K562 (cell line): ENCODE measurements around the gene COQ9. TPM values are rescaled to one million over a fixed set of nuclear protein-coding genes. Genes with fewer than 3 reads are reported as not detected.

Experiments used
- ATAC-seq: fragments of 200-7000 bp; cut with Tn5 transposase; 3 replicates; pipeline ENCODE4 v1.9.1; 2020; ENCODE audit warnings: moderate library complexity
- BruUV-seq: library from RNA; stranded (reverse); fragments of 400-500 nt; replicated peaks from 2 replicates; lab custom pipeline; 2021; lab: Mats Ljungman, UMichigan
- CTCF ChIA-PET: fragments of 300-600 bp; formaldehyde crosslinking; extraction: SDS; loops from one replicate; lab custom pipeline; 2021; ENCODE audit warnings: low intra/inter-chr PET ratio; lab: Yijun Ruan, JAX
- POLR2A ChIA-PET: fragments of 300-600, 350-650 bp; sonication (Branson Sonifier 250); formaldehyde crosslinking; extraction: SDS; loops from one replicate; lab custom pipeline; 2021; ENCODE audit warnings: antibody characterized with exemption, inconsistent platforms; lab: Yijun Ruan, JAX
- DNase-seq, 4 experiments: peaks; one replicate each; pipeline versions ENCODE4 v3.0.0 to v3.0.0-alpha.2; 2011 to 2018; ENCODE audit warnings: low spot score in 3 of 4, mixed read lengths in 3 of 4; ENCODE audit errors: extremely low read depth in 1 of 4
- FAIRE-seq: peaks from 2 replicates; lab custom pipeline; 2011; peaks lifted over from hg19 to GRCh38; lab: Jason Lieb, UNC
- H2AFZ ChIP-seq: 2 replicates; pipeline ENCODE4 v1.6.0; 2011; ENCODE audit warnings: low read depth, low read length, control low read depth, inconsistent platforms
- H3K27ac ChIP-seq: fragments of 200-600 bp; 3 replicates; pipeline ENCODE4 v1.8.0; 2011; ENCODE audit warnings: low read depth, mild to moderate bottlenecking, control low read depth, inconsistent platforms, low read length, moderate library complexity, mixed read lengths; ENCODE audit errors: extremely low read depth
- H3K27me3 ChIP-seq, 2 experiments: fragments of 300-600 bp in 1 of 2; 2 replicates in 1 of 2; 3 replicates in 1 of 2; pipeline versions ENCODE4 v1.6.0 to v1.8.0; 2011; ENCODE audit warnings: inconsistent platforms in 2 of 2, low read length in 2 of 2, mild to moderate bottlenecking in 1 of 2, mixed read lengths in 1 of 2, moderate library complexity in 1 of 2; ENCODE audit not compliant: control insufficient read depth in 2 of 2, insufficient read depth in 2 of 2
- H3K36me3 ChIP-seq: fragments of 300-600 bp; 3 replicates; pipeline ENCODE4 v1.8.0; 2011; ENCODE audit warnings: mild to moderate bottlenecking, low read length, inconsistent platforms; ENCODE audit not compliant: control insufficient read depth, insufficient read depth
- H3K4me1 ChIP-seq, 2 experiments: fragments of 200-600 bp in 1 of 2; replicated peaks in 1 of 2; 2 replicates in 1 of 2; 3 replicates in 1 of 2; pipeline versions ENCODE4 v1.5.1 to v1.8.0; 2011; ENCODE audit warnings: inconsistent platforms in 2 of 2, low read length in 2 of 2, mild to moderate bottlenecking in 1 of 2, mixed read lengths in 1 of 2, moderate library complexity in 1 of 2; ENCODE audit not compliant: control insufficient read depth in 2 of 2, insufficient read depth in 2 of 2
- H3K4me2 ChIP-seq: 2 replicates; pipeline ENCODE4 v1.6.1; 2011; ENCODE audit warnings: low read length, control low read depth, inconsistent platforms, mixed read lengths; ENCODE audit not compliant: insufficient read depth
- H3K4me3 ChIP-seq: fragments of 200-600 bp; sonication (generic), shearing (Covaris generic); 2 replicates; pipeline ENCODE4 v1.5.1; 2016; ENCODE audit warnings: control low read depth, inconsistent platforms
- H3K79me2 ChIP-seq: fragments of 200-600 bp; 3 replicates; pipeline ENCODE4 v1.8.0; 2011; ENCODE audit warnings: low read length, inconsistent platforms; ENCODE audit not compliant: control insufficient read depth, insufficient read depth
- H3K9ac ChIP-seq, 2 experiments: 2 replicates each; pipeline versions ENCODE4 v1.6.0 to v1.6.1; 2011; ENCODE audit warnings: low read depth in 2 of 2, low read length in 2 of 2, control low read depth in 1 of 2, inconsistent platforms in 1 of 2, mild to moderate bottlenecking in 1 of 2, mixed read lengths in 1 of 2; ENCODE audit not compliant: insufficient read depth in 1 of 2
- H3K9me1 ChIP-seq: one replicate; pipeline ENCODE4 v1.6.0; 2011; ENCODE audit warnings: inconsistent platforms, mild to moderate bottlenecking, low read length, moderate library complexity; ENCODE audit not compliant: control insufficient read depth, insufficient read depth
- H3K9me3 ChIP-seq: replicated peaks from 2 replicates; pipeline ENCODE4 v1.5.1; 2011; ENCODE audit warnings: low read depth, low read length, inconsistent platforms; ENCODE audit not compliant: control insufficient read depth, insufficient read depth
- H4K20me1 ChIP-seq: replicated peaks from 2 replicates; pipeline ENCODE4 v1.6.1; 2011; ENCODE audit warnings: low read length, inconsistent platforms, mixed read lengths; ENCODE audit not compliant: control insufficient read depth, insufficient read depth
- ELF1 ChIP-seq: fragments of 200-800 bp; sonication (Bioruptor generic); IDR thresholded peaks from 2 replicates; pipeline ENCODE4 v1.6.1; 2016; ENCODE audit warnings: missing genetic modification characterization, missing compliant biosample characterization
- EP300 ChIP-seq: IDR thresholded peaks from 2 replicates; pipeline ENCODE4 v1.6.1; 2012; ENCODE audit warnings: low read length, improper control_type of control experiment
- GABPA ChIP-seq: fragments of 200-800 bp; sonication (Bioruptor generic); conservative IDR thresholded peaks from 2 replicates; pipeline ENCODE4 v1.6.1; 2016; ENCODE audit warnings: low read depth, missing genetic modification characterization, missing compliant biosample characterization
- GTF2F1 ChIP-seq: IDR thresholded peaks from 2 replicates; pipeline ENCODE4 v1.6.1; 2011; ENCODE audit warnings: low read depth, low read length, improper control_type of control experiment
- NR2C1 ChIP-seq, 2 experiments: fragments of 450-650 bp; IDR thresholded peaks; 2 replicates each; pipeline ENCODE4 v1.6.1; 2017; ENCODE audit warnings: mild to moderate bottlenecking in 2 of 2, antibody characterized with exemption in 1 of 2, inconsistent platforms in 1 of 2, missing compliant biosample characterization in 1 of 2, missing genetic modification characterization in 1 of 2
- PHB2 ChIP-seq: fragments of 450-650 bp; IDR thresholded peaks from 2 replicates; pipeline ENCODE4 v1.6.1; 2017; ENCODE audit warnings: low read depth
- PHF20 ChIP-seq: fragments of 450-650 bp; IDR thresholded peaks from 2 replicates; pipeline ENCODE4 v1.6.1; 2018; ENCODE audit not compliant: partially characterized antibody
- PHTF2 ChIP-seq: fragments of 250-450 bp; sonication (Bioruptor Pico); IDR thresholded peaks from 2 replicates; pipeline ENCODE4 v1.5.0; 2021; ENCODE audit warnings: mild to moderate bottlenecking
- SMAD4 ChIP-seq: fragments of 250-450 bp; sonication (Bioruptor Pico); conservative IDR thresholded peaks from 2 replicates; pipeline ENCODE4 v1.8.0; 2021; ENCODE audit warnings: inconsistent platforms, mild to moderate bottlenecking, moderate library complexity
- SMC3 ChIP-seq: conservative IDR thresholded peaks from 2 replicates; pipeline ENCODE4 v1.6.1; 2011; ENCODE audit warnings: low read depth, low read length, improper control_type of control experiment; ENCODE audit not compliant: insufficient read depth
- SP1 ChIP-seq: sonication (generic); formaldehyde crosslinking; IDR thresholded peaks from 2 replicates; pipeline ENCODE4 v1.8.1; 2022; ENCODE audit warnings: mild to moderate bottlenecking, missing genetic modification reagents
- TBP ChIP-seq: optimal IDR thresholded peaks from 2 replicates; pipeline ENCODE3; 2011; ENCODE audit warnings: low read depth, low read length, improper control_type of control experiment
- WHSC1 ChIP-seq: IDR thresholded peaks from one replicate; pipeline ENCODE4 v1.6.1; 2012; ENCODE audit warnings: low read length, control low read depth, inconsistent platforms
- WGBS: fragments of 100-300 bp; shearing (Covaris generic); methylation state at CpG from one replicate; pipeline ENCODE4 v1.1.6; 2016; ENCODE audit warnings: low coverage, mixed read lengths; ENCODE audit not compliant: insufficient coverage; ENCODE audit errors: missing lambda C conversion rate; 5-methylcytosine and 5-hydroxymethylcytosine counted together
- in situ Hi-C: fragments of 300-500 bp; cut with MboI; formaldehyde crosslinking; loops from 4 replicates; pipeline ENCODE4 v1.15.0; 2018; ENCODE audit warnings: inconsistent platforms, mixed read lengths
- intact Hi-C: fragments of 100-400 bp; cut with micrococcal nuclease; formaldehyde crosslinking; loops from 2 replicates; pipeline ENCODE4 v1.14.2; 2022
- polyA plus RNA-seq, 8 experiments: library from polyadenylated mRNA; depleted of rRNA in 4 of 8; stranded (reverse) in 5 of 8; unstranded in 3 of 8; fragments of >200 nt; fragmentation: Nextera tagmentation in 2 of 8; fragmentation: Illumina TruSeq in 1 of 8; extraction: Ambion mirVana in 2 of 8; extraction: Trizol in 1 of 8; gene quantifications; 2 replicates each; pipeline versions ENCODE4 v1.2.1 to v1.2.3, GENCODE V29; 2011 to 2014; ENCODE audit warnings: inconsistent platforms in 1 of 8, missing spikeins in 1 of 8
- total RNA-seq, 7 experiments: library from RNA; depleted of rRNA in 6 of 7; stranded (reverse); fragments of >200 nt in 6 of 7; fragmentation: Illumina TruSeq in 2 of 7; extraction: Trizol in 2 of 7; gene quantifications; 2 replicates each; pipeline versions ENCODE4 v1.2.1 to v1.2.3, GENCODE V29; 2011 to 2021; ENCODE audit warnings: low replicate concordance in 1 of 7

The COQ9 gene
- total and polyA plus RNA-seq, 9 of the 15 experiments (the other 6 are each of a cell fraction or from before 2014, with no cell fraction given) = 35.0 to 139 (median 71.4) TPM

- Histone ChIP-seq H3K36me3 (no peaks in the 10 kb centered on the region), H3K79me2 (no peaks in the 10 kb centered on the region), H3K27ac (no peak overlapping the region), H3K9me3 (no peaks in the 10 kb centered on the region), H3K4me3 (no peak overlapping the region), H4K20me1 (no peaks in the 10 kb centered on the region), H3K4me2 (no peak overlapping the region), H3K27me3 (no peaks in the 10 kb centered on the region; a peak in 2 of 5 replicates), H2AFZ (no peak overlapping the region), H3K9me1 (no peaks in the 10 kb centered on the region), H3K4me1 (peaks cover 3 to 24% of the 10 kb centered on the region in 2 experiments; a peak in 4 of 5 replicates), H3K9ac (no peak overlapping the region)
- no TSS peak for BruUV-seq
- intact Hi-C loops (loop anchor here (1.0 to 5.0 kb wide), 2 partner anchors 100 to 337 kb away; no protein-coding TSS in a partner anchor), in situ Hi-C loops (loop anchor here (5.0 to 10.0 kb wide), 3 partner anchors 98 to 335 kb away; no protein-coding TSS in a partner anchor)
- no peak for FAIRE-seq
- CTCF ChIA-PET = interaction anchor here (0.6 to 8.4 kb wide), 3 partner anchors 32 to 117 kb away, joined by 3 to 109 read pairs (median 44); no protein-coding TSS in a partner anchor
- DNase-seq = no peak
- no peak for ATAC-seq
- WGBS = 55% methylated on average over 6 of the region's 6 CpGs
- no peak for TF ChIP-seq WHSC1
- POLR2A ChIA-PET = no interaction called here
Measured at GRCh38 chr16:57419506-57419905, 27.8 kb upstream of the COQ9 start.

GRCh38 chr16:57422026-57422944, 25.0 kb upstream of the COQ9 start:
- Histone ChIP-seq H3K4me2 (peak overlapping the region; percentile 56; the same call in 1 of the 2 replicates), H3K27me3 (no peaks in the 10 kb centered on the region), H3K4me1 (peaks cover 3 to 4% of the 10 kb centered on the region in 2 experiments; a peak in 4 of 5 replicates), H3K4me3 (no peak overlapping the region), H3K9ac (0 out of 4 replicates have a peak overlapping the region, but pooled peaks of 1 of the 2 experiments have one; percentile 12), H3K36me3 (peaks cover 3% of the 10 kb centered on the region; the same call in 1 of the 3 replicates), H2AFZ (peak overlapping the region; percentile 91), H3K9me3 (no peaks in the 10 kb centered on the region), H3K9me1 (no peaks in the 10 kb centered on the region), H3K27ac (peak overlapping the region; percentile 27; the same call in 1 of the 3 replicates), H3K79me2 (no peaks in the 10 kb centered on the region), H4K20me1 (no peaks in the 10 kb centered on the region)
- in situ Hi-C loops = no loop called here
- 10% methylated on average over 10 of the region's 10 CpGs for WGBS
- FAIRE-seq (peak; percentile 89), ATAC-seq (peak; percentile 89), DNase-seq (peak; percentile 45 to 76 (median 58))
- no TSS peak for BruUV-seq
- ChIA-PET CTCF (interaction anchor here (0.6 to 8.4 kb wide), 2 partner anchors 120 to 339 kb away, joined by 5 to 109 read pairs; no protein-coding TSS in a partner anchor), POLR2A (interaction anchor here (1.0 to 2.0 kb wide), 2 partner anchors 11 to 40 kb away, joined by 3 to 8 read pairs; partner anchors contain the start of gene POLR2C)
- intact Hi-C loops = loop anchor here (1.0 kb wide), 1 partner anchor 122 kb away; no protein-coding TSS in a partner anchor
- no peak for TF ChIP-seq GTF2F1
- TF ChIP-seq GABPA (tag) = peak; percentile 77
- peak; percentile 68 for TF ChIP-seq SMC3
- TF ChIP-seq PHTF2 = no peak
- no peak for TF ChIP-seq SMAD4
- TF ChIP-seq SP1 (CRISPR knock-in tag) = peak; percentile 46; the same call in 1 of the 2 replicates
- no peak for TF ChIP-seq TBP
- 0 out of 2 replicates have a peak, but pooled peaks have one; percentile 8 for TF ChIP-seq EP300
- peak; percentile 55; the same call in 1 of the 2 replicates for TF ChIP-seq ELF1 (tag)
- TF ChIP-seq PHF20 = peak; percentile 29
- TF ChIP-seq NR2C1 (IDR thresholded peaks at IDR 0.05) = no peak
- 0 out of 2 replicates have a peak, but pooled peaks have one; percentile 31 for TF ChIP-seq NR2C1 (tag; IDR thresholded peaks at IDR 0.05)
- no peak for TF ChIP-seq PHB2
